ENCODE results near the gene FRMD4A.

DNA sequence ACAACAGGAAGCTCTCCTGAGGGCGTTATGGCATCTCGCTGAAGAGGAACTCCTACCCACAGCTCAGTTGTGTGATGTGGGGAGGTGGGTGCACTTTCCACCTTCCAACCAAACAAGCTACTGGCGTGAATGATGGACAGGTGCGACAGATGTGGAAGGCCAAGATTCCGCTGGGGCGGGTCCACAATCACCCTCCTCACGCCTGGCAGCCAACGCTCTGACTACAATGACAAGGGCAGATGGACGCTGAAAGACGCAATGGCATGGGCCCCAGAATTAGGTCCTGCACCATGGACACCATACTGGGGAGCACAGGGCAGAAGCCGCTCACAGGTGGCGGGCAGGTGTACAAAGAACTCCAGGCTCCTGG lies 461.4 kb downstream of the FRMD4A start:
- TF ChIP-seq, protein P1, sequence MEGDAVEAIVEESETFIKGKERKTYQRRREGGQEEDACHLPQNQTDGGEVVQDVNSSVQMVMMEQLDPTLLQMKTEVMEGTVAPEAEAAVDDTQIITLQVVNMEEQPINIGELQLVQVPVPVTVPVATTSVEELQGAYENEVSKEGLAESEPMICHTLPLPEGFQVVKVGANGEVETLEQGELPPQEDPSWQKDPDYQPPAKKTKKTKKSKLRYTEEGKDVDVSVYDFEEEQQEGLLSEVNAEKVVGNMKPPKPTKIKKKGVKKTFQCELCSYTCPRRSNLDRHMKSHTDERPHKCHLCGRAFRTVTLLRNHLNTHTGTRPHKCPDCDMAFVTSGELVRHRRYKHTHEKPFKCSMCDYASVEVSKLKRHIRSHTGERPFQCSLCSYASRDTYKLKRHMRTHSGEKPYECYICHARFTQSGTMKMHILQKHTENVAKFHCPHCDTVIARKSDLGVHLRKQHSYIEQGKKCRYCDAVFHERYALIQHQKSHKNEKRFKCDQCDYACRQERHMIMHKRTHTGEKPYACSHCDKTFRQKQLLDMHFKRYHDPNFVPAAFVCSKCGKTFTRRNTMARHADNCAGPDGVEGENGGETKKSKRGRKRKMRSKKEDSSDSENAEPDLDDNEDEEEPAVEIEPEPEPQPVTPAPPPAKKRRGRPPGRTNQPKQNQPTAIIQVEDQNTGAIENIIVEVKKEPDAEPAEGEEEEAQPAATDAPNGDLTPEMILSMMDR (IDR thresholded peaks at IDR 0.05) = no peak
- TF ChIP-seq POLR2A (IDR thresholded peaks at IDR 0.05) = no peak
